K562 (cell line): ENCODE measurements around the gene ZNF668. TPM values are rescaled to one million over a fixed set of nuclear protein-coding genes. Genes with fewer than 3 reads are reported as not detected.
A peak's percentile ranks its signal among the peaks of the same experiment; 100 is the strongest.

Experiments used
- DEAF1 ChIP-seq: fragments of 450-650 bp; formaldehyde crosslinking; IDR thresholded peaks from 2 replicates; pipeline ENCODE4 v1.4.0; 2020; ENCODE audit warnings: mild to moderate bottlenecking, moderate library complexity
- HMG20A ChIP-seq: fragments of 450-650 bp; formaldehyde crosslinking; conservative IDR thresholded peaks from 2 replicates; pipeline ENCODE4 v1.4.0; 2020; ENCODE audit warnings: mild to moderate bottlenecking, mixed read lengths
- SIN3B ChIP-seq: fragments of 450-650 bp; IDR thresholded peaks from 2 replicates; pipeline ENCODE4 v1.6.1; 2017; ENCODE audit warnings: low read depth, mild to moderate bottlenecking, moderate library complexity
- TBP ChIP-seq: optimal IDR thresholded peaks from 2 replicates; pipeline ENCODE3; 2011; ENCODE audit warnings: low read depth, low read length, improper control_type of control experiment
- ZNF668 ChIP-seq: fragments of 250-450 bp; sonication (Bioruptor Pico); IDR thresholded peaks from 2 replicates; pipeline ENCODE4 v1.8.0; 2022; ENCODE audit warnings: mild to moderate bottlenecking, inconsistent platforms
- polyA plus RNA-seq, 8 experiments: library from polyadenylated mRNA; depleted of rRNA in 4 of 8; stranded (reverse) in 5 of 8; unstranded in 3 of 8; fragments of >200 nt; fragmentation: Nextera tagmentation in 2 of 8; fragmentation: Illumina TruSeq in 1 of 8; extraction: Ambion mirVana in 2 of 8; extraction: Trizol in 1 of 8; gene quantifications; 2 replicates each; pipeline versions ENCODE4 v1.2.1 to v1.2.3, GENCODE V29; 2011 to 2014; ENCODE audit warnings: inconsistent platforms in 1 of 8, missing spikeins in 1 of 8
- total RNA-seq, 7 experiments: library from RNA; depleted of rRNA in 6 of 7; stranded (reverse); fragments of >200 nt in 6 of 7; fragmentation: Illumina TruSeq in 2 of 7; extraction: Trizol in 2 of 7; gene quantifications; 2 replicates each; pipeline versions ENCODE4 v1.2.1 to v1.2.3, GENCODE V29; 2011 to 2021; ENCODE audit warnings: low replicate concordance in 1 of 7
- TF ChIP-seq, protein P1 (sequence below): fragments of 450-650 bp; IDR thresholded peaks from 2 replicates; pipeline ENCODE4 v1.6.1; 2016; ENCODE audit warnings: low read depth

Gene ZNF668
- total and polyA plus RNA-seq, 9 of the 15 experiments (the other 6 are each of a cell fraction or from before 2014, with no cell fraction given) = 0.04 to 15.3 (median 3.8) TPM; not detected in 1

DNA sequence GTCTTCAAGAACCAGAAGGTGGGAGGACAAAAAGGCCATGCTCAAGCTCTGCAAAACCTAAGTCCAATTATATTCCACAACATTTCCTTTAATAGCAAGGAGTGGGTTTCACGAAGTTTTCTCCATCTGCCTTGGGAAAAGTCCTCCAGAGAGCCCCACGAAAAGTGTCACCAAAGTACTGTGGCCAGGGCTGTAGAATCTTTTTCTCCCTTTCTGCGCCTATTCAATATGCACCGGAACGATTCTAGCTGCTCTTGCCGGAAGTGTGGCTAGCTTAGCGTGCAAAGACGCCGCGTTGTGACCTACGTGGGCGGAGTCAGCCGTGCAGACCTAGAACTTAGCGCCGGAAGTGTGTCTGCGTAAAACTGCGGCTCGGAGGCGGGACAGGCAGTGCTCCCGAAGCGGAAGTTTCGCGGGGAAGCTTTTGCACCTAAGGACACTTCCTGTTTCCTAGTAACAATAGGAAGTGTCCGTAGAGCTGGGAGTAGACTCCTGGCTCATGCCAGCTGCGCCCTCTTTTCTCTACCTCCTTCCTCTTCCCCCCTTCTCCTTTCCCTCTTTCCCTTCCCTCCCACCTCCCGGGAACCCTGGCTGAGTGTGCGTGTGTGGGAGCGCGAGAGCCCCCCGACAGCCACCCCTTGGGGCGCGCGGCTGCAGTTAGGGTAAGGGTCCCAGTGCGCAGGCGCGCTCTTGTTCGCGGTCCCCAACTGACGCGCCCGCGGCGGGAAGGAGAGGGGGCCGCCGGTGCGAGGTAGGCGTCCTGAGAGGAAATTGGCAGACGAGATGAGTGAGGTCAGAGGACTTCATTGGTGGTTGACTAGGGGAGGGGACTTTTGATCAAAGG, at the start of gene ZNF668, which contains the start of gene ZNF646 (continued):
- peak; percentile 67 for TF ChIP-seq TBP
- no peak for TF ChIP-seq DEAF1
- no peak for TF ChIP-seq ZNF668 (CRISPR knock-in tag)
- no peak for TF ChIP-seq HMG20A (CRISPR knock-in tag)
- TF ChIP-seq, protein P1, sequence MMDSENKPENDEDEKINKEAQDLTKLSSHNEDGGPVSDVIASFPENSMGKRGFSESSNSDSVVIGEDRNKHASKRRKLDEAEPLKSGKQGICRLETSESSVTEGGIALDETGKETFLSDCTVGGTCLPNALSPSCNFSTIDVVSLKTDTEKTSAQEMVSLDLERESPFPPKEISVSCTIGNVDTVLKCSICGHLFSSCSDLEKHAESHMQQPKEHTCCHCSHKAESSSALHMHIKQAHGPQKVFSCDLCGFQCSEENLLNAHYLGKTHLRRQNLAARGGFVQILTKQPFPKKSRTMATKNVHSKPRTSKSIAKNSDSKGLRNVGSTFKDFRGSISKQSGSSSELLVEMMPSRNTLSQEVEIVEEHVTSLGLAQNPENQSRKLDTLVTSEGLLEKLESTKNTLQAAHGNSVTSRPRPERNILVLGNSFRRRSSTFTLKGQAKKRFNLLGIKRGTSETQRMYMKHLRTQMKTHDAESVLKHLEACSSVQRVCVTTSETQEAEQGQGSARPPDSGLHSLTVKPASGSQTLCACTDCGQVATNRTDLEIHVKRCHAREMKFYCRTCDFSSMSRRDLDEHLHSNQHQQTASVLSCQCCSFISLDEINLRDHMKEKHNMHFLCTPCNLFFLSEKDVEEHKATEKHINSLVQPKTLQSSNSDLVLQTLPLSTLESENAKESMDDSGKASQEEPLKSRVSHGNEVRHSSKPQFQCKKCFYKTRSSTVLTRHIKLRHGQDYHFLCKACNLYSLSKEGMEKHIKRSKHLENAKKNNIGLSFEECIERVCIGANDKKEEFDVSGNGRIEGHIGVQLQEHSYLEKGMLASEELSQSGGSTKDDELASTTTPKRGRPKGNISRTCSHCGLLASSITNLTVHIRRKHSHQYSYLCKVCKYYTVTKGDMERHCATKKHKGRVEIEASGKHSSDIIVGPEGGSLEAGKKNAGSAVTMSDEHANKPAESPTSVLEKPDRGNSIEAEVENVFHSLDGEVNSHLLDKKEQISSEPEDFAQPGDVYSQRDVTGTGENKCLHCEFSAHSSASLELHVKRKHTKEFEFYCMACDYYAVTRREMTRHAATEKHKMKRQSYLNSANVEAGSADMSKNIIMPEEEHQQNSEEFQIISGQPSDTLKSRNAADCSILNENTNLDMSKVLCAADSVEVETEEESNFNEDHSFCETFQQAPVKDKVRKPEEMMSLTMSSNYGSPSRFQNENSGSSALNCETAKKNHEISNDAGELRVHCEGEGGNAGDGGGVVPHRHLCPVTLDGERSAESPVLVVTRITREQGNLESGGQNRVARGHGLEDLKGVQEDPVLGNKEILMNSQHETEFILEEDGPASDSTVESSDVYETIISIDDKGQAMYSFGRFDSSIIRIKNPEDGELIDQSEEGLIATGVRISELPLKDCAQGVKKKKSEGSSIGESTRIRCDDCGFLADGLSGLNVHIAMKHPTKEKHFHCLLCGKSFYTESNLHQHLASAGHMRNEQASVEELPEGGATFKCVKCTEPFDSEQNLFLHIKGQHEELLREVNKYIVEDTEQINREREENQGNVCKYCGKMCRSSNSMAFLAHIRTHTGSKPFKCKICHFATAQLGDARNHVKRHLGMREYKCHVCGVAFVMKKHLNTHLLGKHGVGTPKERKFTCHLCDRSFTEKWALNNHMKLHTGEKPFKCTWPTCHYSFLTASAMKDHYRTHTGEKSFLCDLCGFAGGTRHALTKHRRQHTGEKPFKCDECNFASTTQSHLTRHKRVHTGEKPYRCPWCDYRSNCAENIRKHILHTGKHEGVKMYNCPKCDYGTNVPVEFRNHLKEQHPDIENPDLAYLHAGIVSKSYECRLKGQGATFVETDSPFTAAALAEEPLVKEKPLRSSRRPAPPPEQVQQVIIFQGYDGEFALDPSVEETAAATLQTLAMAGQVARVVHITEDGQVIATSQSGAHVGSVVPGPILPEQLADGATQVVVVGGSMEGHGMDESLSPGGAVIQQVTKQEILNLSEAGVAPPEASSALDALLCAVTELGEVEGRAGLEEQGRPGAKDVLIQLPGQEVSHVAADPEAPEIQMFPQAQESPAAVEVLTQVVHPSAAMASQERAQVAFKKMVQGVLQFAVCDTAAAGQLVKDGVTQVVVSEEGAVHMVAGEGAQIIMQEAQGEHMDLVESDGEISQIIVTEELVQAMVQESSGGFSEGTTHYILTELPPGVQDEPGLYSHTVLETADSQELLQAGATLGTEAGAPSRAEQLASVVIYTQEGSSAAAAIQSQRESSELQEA = 0 out of 2 replicates have a peak, but pooled peaks have one; percentile 15
- TF ChIP-seq SIN3B = peak; percentile 92
